Fibroblast of lung (primary cell): Measurements from ENCODE around the gene GABBR1. TPM values are rescaled to one million over a fixed set of nuclear protein-coding genes. Genes with fewer than 3 reads are reported as not detected.

Source experiments
- DNase-seq, 2 donors: peaks; one replicate each; pipeline versions ENCODE4 v3.0.0 to v3.0.0-alpha.2; 2010; ENCODE audit warnings: low read depth in 2 of 2
- H2AFZ ChIP-seq: 2 replicates; pipeline ENCODE4 v1.5.1; 2012; ENCODE audit warnings: low read length, control low read depth, inconsistent platforms
- H3K27ac ChIP-seq: 2 replicates; pipeline ENCODE4 v1.5.1; 2011; ENCODE audit warnings: low read length, control low read depth; ENCODE audit not compliant: insufficient read depth
- H3K27me3 ChIP-seq: 2 replicates; pipeline ENCODE4 v1.5.1; 2011; ENCODE audit warnings: mild to moderate bottlenecking, low read length; ENCODE audit not compliant: control insufficient read depth, insufficient read depth
- H3K36me3 ChIP-seq: 2 replicates; pipeline ENCODE4 v1.5.1; 2011; ENCODE audit warnings: low read length; ENCODE audit not compliant: control insufficient read depth, insufficient read depth
- H3K4me1 ChIP-seq: 2 replicates; pipeline ENCODE4 v1.5.1; 2011; ENCODE audit warnings: low read length; ENCODE audit not compliant: control insufficient read depth, insufficient read depth; ENCODE audit errors: extremely low read depth
- H3K4me2 ChIP-seq: 2 replicates; pipeline ENCODE4 v1.5.1; 2011; ENCODE audit warnings: low read length, control low read depth; ENCODE audit not compliant: insufficient read depth; ENCODE audit errors: extremely low read depth
- H3K4me3 ChIP-seq, 4 experiments: fragments of 200-600 bp in 1 of 4; sonication (generic) in 1 of 4; replicated peaks in 1 of 4; 2 replicates each; pipeline ENCODE4 v1.5.1; 2011 to 2016; ENCODE audit warnings: low read length in 4 of 4, low read depth in 3 of 4, mild to moderate bottlenecking in 3 of 4, control low read depth in 2 of 4, inconsistent platforms in 1 of 4, mixed read lengths in 1 of 4; ENCODE audit not compliant: insufficient read depth in 1 of 4; ENCODE audit errors: control extremely low read depth in 1 of 4
- H3K79me2 ChIP-seq: 2 replicates; pipeline ENCODE4 v1.5.1; 2012; ENCODE audit warnings: mild to moderate bottlenecking, low read length, inconsistent platforms; ENCODE audit not compliant: control insufficient read depth, insufficient read depth
- H3K9ac ChIP-seq: 2 replicates; pipeline ENCODE4 v1.5.1; 2011; ENCODE audit warnings: mild to moderate bottlenecking, low read length, control low read depth; ENCODE audit not compliant: insufficient read depth
- H3K9me3 ChIP-seq: 2 replicates; pipeline ENCODE4 v1.5.1; 2012; ENCODE audit warnings: low read depth, low read length; ENCODE audit not compliant: control insufficient read depth, insufficient read depth
- H4K20me1 ChIP-seq: 2 replicates; pipeline ENCODE4 v1.5.1; 2011; ENCODE audit warnings: low read length; ENCODE audit not compliant: control insufficient read depth, insufficient read depth; ENCODE audit errors: extremely low read depth
- EZH2 ChIP-seq: IDR thresholded peaks from 2 replicates; pipeline ENCODE4 v1.5.1; 2012; ENCODE audit warnings: low read length, control low read depth, mild to moderate bottlenecking; ENCODE audit errors: missing control alignments
- polyA plus RNA-seq, 2 donors: library from polyadenylated mRNA; depleted of rRNA in 1 of 2; stranded (reverse) in 1 of 2; unstranded in 1 of 2; fragments of >200 nt; gene quantifications; 2 replicates each; pipeline ENCODE4 v1.2.1, GENCODE V29; 2011 to 2012; ENCODE audit warnings: missing spikeins in 1 of 2
- total RNA-seq: library from RNA; depleted of rRNA; stranded (reverse); fragments of >200 nt; gene quantifications from 2 replicates; pipeline ENCODE4 v1.2.1, GENCODE V29; 2014
- TF ChIP-seq, protein P1 (sequence below), 2 donors: IDR thresholded peaks in 1 of 2; conservative IDR thresholded peaks in 1 of 2; 1 replicate in 1 of 2; 2 replicates in 1 of 2; pipeline ENCODE4 v1.5.1; 2011 to 2012; ENCODE audit warnings: low read length in 2 of 2, control low read depth in 1 of 2, inconsistent platforms in 1 of 2, low read depth in 1 of 2, mild to moderate bottlenecking in 1 of 2

GABBR1 gene
- total and polyA plus RNA-seq, 2 donors (not counting 1 experiment from before 2014, with no cell fraction given): 10.9 to 13.4 TPM

DNA sequence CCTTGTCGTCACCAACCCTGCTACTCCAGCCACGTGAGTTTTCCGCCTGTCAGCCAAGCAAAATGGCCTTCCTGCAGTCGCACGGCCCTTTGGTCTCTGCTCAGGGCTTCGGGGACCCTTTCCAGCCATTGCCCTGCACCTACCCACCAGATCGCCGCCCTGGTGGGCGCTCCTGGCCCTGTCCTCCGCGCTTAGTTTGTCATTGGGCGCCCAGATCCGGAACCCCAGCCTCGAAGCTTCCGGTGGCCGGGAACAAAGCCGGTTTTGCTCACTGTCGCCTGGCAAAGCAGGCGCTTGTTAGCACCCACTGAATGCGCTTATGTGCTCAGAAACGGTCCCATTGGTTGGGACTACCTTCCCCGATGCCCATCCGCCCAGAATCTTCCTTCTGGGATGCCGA is 47.4 kb upstream of the GABBR1 start:
- Histone ChIP-seq H2AFZ (no peak overlapping the region), H3K4me3 (no peak overlapping the region), H4K20me1 (no peaks in the 10 kb centered on the region), H3K36me3 (no peaks in the 10 kb centered on the region), H3K4me2 (no peak overlapping the region), H3K27me3 (no peaks in the 10 kb centered on the region), H3K79me2 (no peaks in the 10 kb centered on the region), H3K9ac (no peak overlapping the region), H3K9me3 (no peaks in the 10 kb centered on the region), H3K27ac (no peak overlapping the region), H3K4me1 (no peaks in the 10 kb centered on the region)
- no peak for DNase-seq
- no peak for TF ChIP-seq EZH2
- TF ChIP-seq, protein P1, sequence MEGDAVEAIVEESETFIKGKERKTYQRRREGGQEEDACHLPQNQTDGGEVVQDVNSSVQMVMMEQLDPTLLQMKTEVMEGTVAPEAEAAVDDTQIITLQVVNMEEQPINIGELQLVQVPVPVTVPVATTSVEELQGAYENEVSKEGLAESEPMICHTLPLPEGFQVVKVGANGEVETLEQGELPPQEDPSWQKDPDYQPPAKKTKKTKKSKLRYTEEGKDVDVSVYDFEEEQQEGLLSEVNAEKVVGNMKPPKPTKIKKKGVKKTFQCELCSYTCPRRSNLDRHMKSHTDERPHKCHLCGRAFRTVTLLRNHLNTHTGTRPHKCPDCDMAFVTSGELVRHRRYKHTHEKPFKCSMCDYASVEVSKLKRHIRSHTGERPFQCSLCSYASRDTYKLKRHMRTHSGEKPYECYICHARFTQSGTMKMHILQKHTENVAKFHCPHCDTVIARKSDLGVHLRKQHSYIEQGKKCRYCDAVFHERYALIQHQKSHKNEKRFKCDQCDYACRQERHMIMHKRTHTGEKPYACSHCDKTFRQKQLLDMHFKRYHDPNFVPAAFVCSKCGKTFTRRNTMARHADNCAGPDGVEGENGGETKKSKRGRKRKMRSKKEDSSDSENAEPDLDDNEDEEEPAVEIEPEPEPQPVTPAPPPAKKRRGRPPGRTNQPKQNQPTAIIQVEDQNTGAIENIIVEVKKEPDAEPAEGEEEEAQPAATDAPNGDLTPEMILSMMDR (conservative IDR thresholded peaks at IDR 0.05 in 1 of 2, IDR thresholded peaks at IDR 0.05 in 1 of 2; ENCODE audit: low read depth in 1 of 2, low read length in 2 of 2): no peak

DNA sequence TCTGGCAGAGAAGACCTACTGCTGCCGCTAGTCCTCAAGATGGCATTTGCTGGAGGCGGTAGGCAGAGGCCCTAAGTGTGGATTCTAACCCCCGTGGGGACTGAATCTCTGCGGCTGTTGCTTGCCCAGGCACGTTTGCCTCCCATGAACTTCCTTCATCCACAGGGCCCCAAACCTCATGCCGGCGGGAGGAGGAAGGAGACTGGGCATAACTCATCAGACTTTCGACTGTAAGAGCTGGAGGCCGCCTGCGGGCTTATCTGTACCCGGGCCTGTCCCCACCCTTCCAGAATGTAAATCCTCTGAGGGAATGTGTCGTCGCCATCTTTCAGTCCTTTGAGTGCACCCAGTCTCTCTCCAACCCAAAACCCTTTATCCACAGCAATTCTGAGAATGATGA is 47.0 kb upstream of the GABBR1 start:
- Histone ChIP-seq H3K27ac (no peak overlapping the region), H4K20me1 (no peaks in the 10 kb centered on the region), H3K9ac (no peak overlapping the region), H3K36me3 (no peaks in the 10 kb centered on the region), H3K4me3 (no peak overlapping the region), H3K4me2 (no peak overlapping the region), H3K9me3 (no peaks in the 10 kb centered on the region), H3K79me2 (no peaks in the 10 kb centered on the region), H3K27me3 (no peaks in the 10 kb centered on the region), H3K4me1 (no peaks in the 10 kb centered on the region), H2AFZ (no peak overlapping the region)
- TF ChIP-seq EZH2: no peak
- TF ChIP-seq, protein P1 (conservative IDR thresholded peaks at IDR 0.05 in 1 of 2, IDR thresholded peaks at IDR 0.05 in 1 of 2; ENCODE audit: low read depth in 1 of 2, low read length in 2 of 2): no peak
- no peak for DNase-seq

DNA sequence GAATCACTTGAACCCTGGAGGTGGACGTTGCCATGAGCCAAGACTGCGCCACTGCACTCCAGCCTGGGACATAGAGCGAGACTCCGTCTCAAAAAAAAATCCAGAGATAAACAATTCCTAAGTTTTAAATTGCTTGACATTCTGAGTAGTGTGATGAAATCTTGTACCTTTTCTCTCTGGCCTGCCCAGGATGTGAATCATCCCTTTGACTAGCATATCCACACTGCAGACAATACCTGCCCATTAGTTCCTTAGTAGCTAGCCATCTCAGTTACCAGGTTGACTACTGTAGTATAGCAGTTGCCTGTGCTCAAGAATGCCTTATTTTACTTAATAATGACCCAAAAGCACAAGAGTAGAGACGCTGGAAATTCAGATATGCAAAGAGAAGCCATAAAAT is 45.1 kb upstream of the GABBR1 start:
- H3K27me3 ChIP-seq: no peaks in the 10 kb centered on the region
- no peak for TF ChIP-seq EZH2
- TF ChIP-seq, protein P1 (conservative IDR thresholded peaks at IDR 0.05 in 1 of 2, IDR thresholded peaks at IDR 0.05 in 1 of 2; ENCODE audit: low read depth in 1 of 2, low read length in 2 of 2): no peak
- DNase-seq: no peak
- H3K4me2 ChIP-seq: no peak overlapping the region
- no peaks in the 10 kb centered on the region for H3K9me3 ChIP-seq
- no peak overlapping the region for H3K27ac ChIP-seq
- H3K36me3 ChIP-seq: no peaks in the 10 kb centered on the region
- H3K4me3 ChIP-seq: no peak overlapping the region
- no peak overlapping the region for H3K9ac ChIP-seq
- H4K20me1 ChIP-seq: no peaks in the 10 kb centered on the region
- H3K79me2 ChIP-seq: no peaks in the 10 kb centered on the region
- H3K4me1 ChIP-seq: no peaks in the 10 kb centered on the region
- no peak overlapping the region for H2AFZ ChIP-seq
